Measurements from ENCODE around the gene PSME3.

Gene PSME3

GRCh38 chr17:42817866-42818265 lies 15.3 kb upstream of the PSME3 start:
- DNase-seq (ENCODE audit: low read depth), result no peak

- DNase-seq (ENCODE audit: low read depth), result no peak
Observed at GRCh38 chr17:42818379-42818778, 14.8 kb upstream of the PSME3 start.

- DNase-seq (ENCODE audit: low read depth), result no peak
Observed at GRCh38 chr17:42819939-42820535, 13.2 kb upstream of the PSME3 start.

GRCh38 chr17:42821176-42821575 lies 12.0 kb upstream of the PSME3 start:
- DNase-seq (ENCODE audit: low read depth), result no peak

- DNase-seq (ENCODE audit: low read depth), result no peak
Observed at GRCh38 chr17:42827472-42827871, 5.7 kb upstream of the PSME3 start.

GRCh38 chr17:42830971-42831370 lies 2.2 kb upstream of the PSME3 start:
- DNase-seq (ENCODE audit: low read depth), result no peak

GRCh38 chr17:42832213-42832933 lies 824 bp upstream of the PSME3 start:
- no peak for DNase-seq (ENCODE audit: low read depth)

- no peak for DNase-seq (ENCODE audit: low read depth)
Observed at GRCh38 chr17:42833767-42834422, 698 bp downstream of the PSME3 start.

- no peak for DNase-seq (ENCODE audit: low read depth)
Observed at GRCh38 chr17:42835732-42836131, 2.5 kb downstream of the PSME3 start.

GRCh38 chr17:42841975-42842685 lies 8.9 kb downstream of the PSME3 start:
- DNase-seq (ENCODE audit: low read depth), result no peak

- DNase-seq (ENCODE audit: low read depth), result no peak
Observed at GRCh38 chr17:42843358-42843934, 10.2 kb downstream of the PSME3 start.

GRCh38 chr17:42844271-42844670 lies 11.1 kb downstream of the PSME3 start, which contains the start of gene AOC2:
Gene AOC2 (plus strand): TSS chr17:42844580. CDS start chr17:42844627, 47 bp downstream.
- no peak for DNase-seq (ENCODE audit: low read depth)

- DNase-seq (ENCODE audit: low read depth), result no peak
Observed at GRCh38 chr17:42844761-42845555, 11.8 kb downstream of the PSME3 start.

- DNase-seq (ENCODE audit: low read depth), result no peak
Observed at GRCh38 chr17:42845556-42845917, 12.3 kb downstream of the PSME3 start.

- DNase-seq (ENCODE audit: low read depth), result no peak
Observed at GRCh38 chr17:42845918-42846593, 12.9 kb downstream of the PSME3 start.

GRCh38 chr17:42846594-42847280 lies 13.5 kb downstream of the PSME3 start:
- no peak for DNase-seq (ENCODE audit: low read depth)

GRCh38 chr17:42848093-42848492 lies 14.9 kb downstream of the PSME3 start:
- DNase-seq (ENCODE audit: low read depth), result no peak

- no peak for DNase-seq (ENCODE audit: low read depth)
Observed at GRCh38 chr17:42849031-42849430, 15.8 kb downstream of the PSME3 start.

- DNase-seq (ENCODE audit: low read depth), result no peak
Observed at GRCh38 chr17:42849451-42850181, 16.4 kb downstream of the PSME3 start.

- no peak for DNase-seq (ENCODE audit: low read depth)
Observed at GRCh38 chr17:42850954-42851353, 17.8 kb downstream of the PSME3 start, which contains the start of gene AOC3. Gene AOC3 (plus strand): TSS chr17:42851199. CDS start chr17:42851344, 145 bp downstream.
